ENCODE results near the gene ZNF506.
"Not testable (repeated sequence)": the region's sequence is repeated elsewhere in the genome, so short reads cannot be mapped to it uniquely, and the experiment has no call there.

Gene ZNF506

GRCh38 chr19:19823916-19824315, 2.4 kb upstream of the ZNF506 start:
- DNase-seq: no peak
- Histone ChIP-seq H3K27me3 (no peaks in the 10 kb centered on the region), H3K9me3 (peaks cover 0 to 9% (median 0%) of the 10 kb centered on the region in 3 donors), H3K36me3 (no peaks in the 10 kb centered on the region), H3K4me3 (no peak overlapping the region), H3K27ac (no peak overlapping the region), H3K4me1 (peaks cover 0 to 19% (median 9%) of the 10 kb centered on the region in 4 donors)
- intact Hi-C loops (cut with DNase I; ENCODE audit: low total_unique reads): loop anchor here (5.0 kb wide), 1 partner anchor 43 kb away; the partner anchor contains the start of gene ZNF253
- no peak for TF ChIP-seq CTCF (IDR thresholded peaks at IDR 0.05)

GRCh38 chr19:19821976-19822375, 426 bp upstream of the ZNF506 start:
- H3K27ac ChIP-seq: peak overlapping the region; percentile 91 to 95
- DNase-seq: peak in 1 of 2 donors; percentile 28
- peak overlapping the region; percentile 67 to 70 for H3K4me3 ChIP-seq
- not testable (repeated sequence) for H3K9me3 ChIP-seq, H3K36me3 ChIP-seq, H3K27me3 ChIP-seq
- intact Hi-C loops (cut with DNase I; ENCODE audit: low total_unique reads): loop anchor here (5.0 kb wide), 1 partner anchor 45 kb away; the partner anchor contains the start of gene ZNF253
- peaks cover 0 to 37% (median 15%) of the 10 kb centered on the region in 4 donors for H3K4me1 ChIP-seq

- no peak for DNase-seq
- Histone ChIP-seq H3K36me3 (peaks cover 0 to 4% (median 0%) of the 10 kb centered on the region in 3 donors), H3K9me3 (no peaks in the 10 kb centered on the region), H3K27ac (peak overlapping the region; percentile 91 to 95), H3K27me3 (no peaks in the 10 kb centered on the region), H3K4me1 (peaks cover 0 to 48% (median 16%) of the 10 kb centered on the region in 4 donors), H3K4me3 (peak overlapping the region; percentile 67 to 70)
- TF ChIP-seq CTCF (IDR thresholded peaks at IDR 0.05): no peak
- intact Hi-C loops (cut with DNase I; ENCODE audit: low total_unique reads): loop anchor here (5.0 kb wide), 1 partner anchor 46 kb away; the partner anchor contains the start of gene ZNF253
Measured at GRCh38 chr19:19820774-19821320, 703 bp downstream of the ZNF506 start.

GRCh38 chr19:19817357-19817756, 4.2 kb downstream of the ZNF506 start:
- intact Hi-C loops (cut with DNase I; ENCODE audit: low total_unique reads): no loop called here
- H3K36me3 ChIP-seq: peaks cover 0 to 19% (median 13%) of the 10 kb centered on the region in 3 donors
- H3K4me1 ChIP-seq: peaks cover 0 to 58% (median 19%) of the 10 kb centered on the region in 4 donors

GRCh38 chr19:19816679-19817078, 4.9 kb downstream of the ZNF506 start:
- peaks cover 0 to 19% (median 13%) of the 10 kb centered on the region in 3 donors for H3K36me3 ChIP-seq
- peak; percentile 39 to 82 for DNase-seq
- H3K27ac ChIP-seq: peak overlapping the region in 1 of 2 donors; percentile 74
- H3K4me1 ChIP-seq: peaks cover 0 to 58% (median 19%) of the 10 kb centered on the region in 4 donors
- H3K9me3 ChIP-seq: no peaks in the 10 kb centered on the region
- no peak overlapping the region for H3K4me3 ChIP-seq
- intact Hi-C loops (cut with DNase I; ENCODE audit: low total_unique reads): no loop called here
- no peak for TF ChIP-seq CTCF (IDR thresholded peaks at IDR 0.05)
- H3K27me3 ChIP-seq: no peaks in the 10 kb centered on the region

More at GRCh38 chr19:19817357-19817756, 4.2 kb downstream of the ZNF506 start:
- TF ChIP-seq CTCF (IDR thresholded peaks at IDR 0.05): no peak
- DNase-seq: no peak
- H3K27ac ChIP-seq: peak overlapping the region in 1 of 2 donors; percentile 74
- H3K27me3 ChIP-seq: no peaks in the 10 kb centered on the region
- no peak overlapping the region for H3K4me3 ChIP-seq
- no peaks in the 10 kb centered on the region for H3K9me3 ChIP-seq

- H3K36me3 ChIP-seq: peaks cover 0 to 20% (median 13%) of the 10 kb centered on the region in 3 donors
- H3K4me3 ChIP-seq; H3K27ac ChIP-seq; DNase-seq; intact Hi-C loops (cut with DNase I; ENCODE audit: low total_unique reads); H3K27me3 ChIP-seq; H3K9me3 ChIP-seq: not testable (repeated sequence)
- peaks cover 0 to 28% (median 4%) of the 10 kb centered on the region in 4 donors for H3K4me1 ChIP-seq
Measured at GRCh38 chr19:19811999-19812398, 9.6 kb downstream of the ZNF506 start.

Data from tibial artery (tissue), 4 donors.